Measurements from ENCODE around the gene DGCR2. TPM values are rescaled to one million over a fixed set of nuclear protein-coding genes. Genes with fewer than 3 reads are reported as not detected.
"Not testable (repeated sequence)": the region's sequence is repeated elsewhere in the genome, so short reads cannot be mapped to it uniquely, and the experiment has no call there.

The DGCR2 gene
- total RNA-seq, 1 donor from 2014 or later: 30.2 TPM

- DNase-seq (ENCODE audit: low read depth in 2 of 2): no peak
Observed at GRCh38 chr22:19061471-19062138, 60.6 kb downstream of the DGCR2 start.

GRCh38 chr22:19060356-19061009 is 61.7 kb downstream of the DGCR2 start:
- no peak for DNase-seq (ENCODE audit: low read depth in 2 of 2)

GRCh38 chr22:19059481-19060278 is 62.5 kb downstream of the DGCR2 start:
- no peak for DNase-seq (ENCODE audit: low read depth in 2 of 2)

GRCh38 chr22:19058713-19059451 is 63.3 kb downstream of the DGCR2 start:
- no peak for DNase-seq (ENCODE audit: low read depth in 2 of 2)

GRCh38 chr22:19057999-19058491 is 64.2 kb downstream of the DGCR2 start:
- DNase-seq (ENCODE audit: low read depth in 2 of 2): no peak

- no peak for DNase-seq (ENCODE audit: low read depth in 2 of 2)
Observed at GRCh38 chr22:19057539-19057938, 64.7 kb downstream of the DGCR2 start.

GRCh38 chr22:19056951-19057401 is 65.2 kb downstream of the DGCR2 start:
- no peak for DNase-seq (ENCODE audit: low read depth in 2 of 2)

GRCh38 chr22:19055801-19056200 is 66.4 kb downstream of the DGCR2 start:
- no peak for DNase-seq (ENCODE audit: low read depth in 2 of 2)

GRCh38 chr22:19052941-19053541 is 69.2 kb downstream of the DGCR2 start:
- no peak for DNase-seq (ENCODE audit: low read depth in 2 of 2)

GRCh38 chr22:19051381-19052072 is 70.7 kb downstream of the DGCR2 start:
- DNase-seq (ENCODE audit: low read depth in 2 of 2): no peak

GRCh38 chr22:19050847-19051246 is 71.4 kb downstream of the DGCR2 start:
- not testable (repeated sequence) for DNase-seq (ENCODE audit: low read depth in 2 of 2)

- no peak for DNase-seq (ENCODE audit: low read depth in 2 of 2)
Observed at GRCh38 chr22:19050117-19050516, 72.1 kb downstream of the DGCR2 start.

- DNase-seq (ENCODE audit: low read depth in 2 of 2): no peak
Observed at GRCh38 chr22:19048531-19048930, 73.7 kb downstream of the DGCR2 start.

GRCh38 chr22:19047993-19048392 is 74.2 kb downstream of the DGCR2 start:
- no peak for DNase-seq (ENCODE audit: low read depth in 2 of 2)

- no peak for DNase-seq (ENCODE audit: low read depth in 2 of 2)
Observed at GRCh38 chr22:19046719-19047609, 75.2 kb downstream of the DGCR2 start.

- DNase-seq (ENCODE audit: low read depth in 2 of 2): no peak
Observed at GRCh38 chr22:19046287-19046686, 75.9 kb downstream of the DGCR2 start.

GRCh38 chr22:19045094-19045493 is 77.1 kb downstream of the DGCR2 start:
- DNase-seq (ENCODE audit: low read depth in 2 of 2): peak in 1 of 2 donors; percentile 15

GRCh38 chr22:19044381-19044780 is 77.8 kb downstream of the DGCR2 start:
- no peak for DNase-seq (ENCODE audit: low read depth in 2 of 2)

Data from dermis microvascular lymphatic vessel endothelial cell (primary cell).